GM23338 (cell line): Measurements from ENCODE around the gene OR5H15.
"Not testable (repeated sequence)": the region's sequence is repeated elsewhere in the genome, so short reads cannot be mapped to it uniquely, and the experiment has no call there.

Experiments used
- CREB1 ChIP-seq: fragments of 250-450 bp; sonication (Bioruptor Pico); IDR thresholded peaks from 2 replicates; pipeline ENCODE4 v1.5.0; 2020; ENCODE audit warnings: low read depth, mild to moderate bottlenecking, moderate library complexity
- EZH2 ChIP-seq: fragments of 200-600 bp; sonication (generic); IDR thresholded peaks from one replicate; pipeline ENCODE4 v1.8.0; 2017; ENCODE audit warnings: antibody characterized with exemption, mild to moderate bottlenecking, low read depth; ENCODE audit not compliant: unreplicated experiment
- EZH2phosphoT487 ChIP-seq: fragments of 200-600 bp; sonication (generic); IDR thresholded peaks from one replicate; pipeline ENCODE4 v1.8.1; 2018; ENCODE audit warnings: antibody characterized with exemption; ENCODE audit not compliant: unreplicated experiment
- NANOG ChIP-seq: IDR thresholded peaks from 2 replicates; pipeline ENCODE4 v1.6.1; 2016; ENCODE audit warnings: antibody characterized with exemption, borderline replicate concordance
- POLR2AphosphoS5 ChIP-seq: IDR thresholded peaks from 2 replicates; pipeline ENCODE4 v1.6.1; 2016; ENCODE audit warnings: antibody characterized with exemption, low read depth
- REST ChIP-seq: IDR thresholded peaks from one replicate; pipeline ENCODE4 v1.6.1; 2018; ENCODE audit warnings: antibody characterized with exemption; ENCODE audit not compliant: unreplicated experiment
- ZNF114 ChIP-seq: fragments of 250-450 bp; sonication (Bioruptor Pico); IDR thresholded peaks from 2 replicates; pipeline ENCODE4 v1.5.0; 2020; ENCODE audit warnings: mild to moderate bottlenecking, moderate library complexity
- TF ChIP-seq, protein P1 (sequence below), 2 experiments: fragments of 200-600 bp in 1 of 2; sonication (generic) in 1 of 2; conservative IDR thresholded peaks; 2 replicates each; pipeline versions ENCODE4 v1.5.1 to v1.6.1; 2016 to 2017; ENCODE audit warnings: antibody characterized with exemption in 2 of 2, low read depth in 2 of 2, mild to moderate bottlenecking in 2 of 2, moderate library complexity in 1 of 2

GRCh38 chr3:98149456-98149855 lies 17.0 kb upstream of the OR5H15 start:
- TF ChIP-seq, protein P1, sequence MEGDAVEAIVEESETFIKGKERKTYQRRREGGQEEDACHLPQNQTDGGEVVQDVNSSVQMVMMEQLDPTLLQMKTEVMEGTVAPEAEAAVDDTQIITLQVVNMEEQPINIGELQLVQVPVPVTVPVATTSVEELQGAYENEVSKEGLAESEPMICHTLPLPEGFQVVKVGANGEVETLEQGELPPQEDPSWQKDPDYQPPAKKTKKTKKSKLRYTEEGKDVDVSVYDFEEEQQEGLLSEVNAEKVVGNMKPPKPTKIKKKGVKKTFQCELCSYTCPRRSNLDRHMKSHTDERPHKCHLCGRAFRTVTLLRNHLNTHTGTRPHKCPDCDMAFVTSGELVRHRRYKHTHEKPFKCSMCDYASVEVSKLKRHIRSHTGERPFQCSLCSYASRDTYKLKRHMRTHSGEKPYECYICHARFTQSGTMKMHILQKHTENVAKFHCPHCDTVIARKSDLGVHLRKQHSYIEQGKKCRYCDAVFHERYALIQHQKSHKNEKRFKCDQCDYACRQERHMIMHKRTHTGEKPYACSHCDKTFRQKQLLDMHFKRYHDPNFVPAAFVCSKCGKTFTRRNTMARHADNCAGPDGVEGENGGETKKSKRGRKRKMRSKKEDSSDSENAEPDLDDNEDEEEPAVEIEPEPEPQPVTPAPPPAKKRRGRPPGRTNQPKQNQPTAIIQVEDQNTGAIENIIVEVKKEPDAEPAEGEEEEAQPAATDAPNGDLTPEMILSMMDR (conservative IDR thresholded peaks at IDR 0.05; ENCODE audit: low read depth in 2 of 2): not testable (repeated sequence)
- not testable (repeated sequence) for TF ChIP-seq REST; EZH2; ZNF114 (CRISPR knock-in tag); POLR2AphosphoS5; EZH2phosphoT487; CREB1 (CRISPR knock-in tag); NANOG
